NAMALWA (cell line): Measurements from ENCODE around the gene POMC.
"Not testable (repeated sequence)": the region's sequence is repeated elsewhere in the genome, so short reads cannot be mapped to it uniquely, and the experiment has no call there.

Source experiments
- DNase-seq: peaks from one replicate; pipeline ENCODE4 v3.0.0-alpha.2; 2015; ENCODE audit warnings: low spot score

The POMC gene

DNA sequence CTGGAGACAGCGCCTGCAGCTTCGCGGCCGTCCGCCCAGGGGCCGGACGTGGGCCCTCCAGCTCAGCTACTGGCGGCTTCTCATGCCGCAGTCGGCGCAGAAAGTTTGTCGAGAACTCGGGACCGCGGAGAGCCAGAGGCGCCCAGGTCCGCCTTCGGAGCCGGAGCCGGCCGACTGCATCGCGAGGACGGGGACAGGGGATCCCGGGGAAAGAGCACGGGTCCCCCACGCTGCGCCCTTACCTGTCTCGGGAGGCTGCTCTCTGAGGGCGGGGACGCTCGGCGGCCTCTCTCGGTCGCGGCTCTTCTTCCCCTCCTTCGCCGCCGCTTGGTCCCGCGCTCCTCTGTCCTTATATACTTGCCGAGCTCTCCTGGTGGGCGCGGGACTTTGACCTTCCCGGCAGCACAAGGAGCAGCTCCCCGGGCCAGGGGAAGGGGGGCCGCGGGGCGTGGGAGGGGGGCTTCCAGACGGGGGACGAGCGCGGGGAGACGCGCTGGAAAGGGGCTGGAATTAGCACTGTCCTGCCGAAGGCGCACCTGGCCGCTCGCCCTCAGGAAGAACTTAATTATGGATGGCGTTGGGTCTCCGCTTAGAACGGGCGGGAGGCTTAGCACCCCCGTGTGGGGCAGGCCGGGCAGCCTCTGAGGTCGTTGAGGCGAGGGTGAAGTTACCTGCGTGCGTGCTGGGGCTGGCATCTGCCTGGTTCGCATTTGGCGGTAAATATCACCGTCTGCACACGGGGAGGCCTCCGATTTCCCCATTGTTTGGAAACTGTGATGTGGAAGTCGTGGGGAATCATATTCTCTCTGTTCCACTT lies at the start of gene POMC:
TSS of gene POMC (minus strand) at position 325 of the 817 bp plus-strand sequence. CDS start 3,808 bp downstream, outside the sequence.
- no peak for DNase-seq

DNA sequence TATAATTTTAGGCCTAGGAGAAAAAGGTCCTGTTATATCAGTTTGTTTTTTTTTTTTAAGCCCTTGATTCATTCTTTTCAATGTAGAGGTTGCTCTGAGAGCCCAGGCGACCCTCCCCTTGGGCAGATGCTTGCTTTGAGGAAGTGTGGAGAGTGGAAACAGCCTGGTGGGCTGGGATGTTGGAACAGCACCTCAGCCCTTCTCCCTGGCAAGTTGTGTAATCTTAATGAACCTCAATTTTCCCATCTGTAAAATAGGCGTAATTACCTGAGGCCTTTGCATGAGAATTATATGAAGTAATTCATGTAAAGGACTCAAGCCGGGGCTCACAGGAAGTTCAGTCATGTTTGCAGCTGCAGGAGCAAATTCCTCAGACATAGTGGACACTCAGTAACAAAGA lies 49.7 kb upstream of the POMC start:
- no peak for DNase-seq

DNA sequence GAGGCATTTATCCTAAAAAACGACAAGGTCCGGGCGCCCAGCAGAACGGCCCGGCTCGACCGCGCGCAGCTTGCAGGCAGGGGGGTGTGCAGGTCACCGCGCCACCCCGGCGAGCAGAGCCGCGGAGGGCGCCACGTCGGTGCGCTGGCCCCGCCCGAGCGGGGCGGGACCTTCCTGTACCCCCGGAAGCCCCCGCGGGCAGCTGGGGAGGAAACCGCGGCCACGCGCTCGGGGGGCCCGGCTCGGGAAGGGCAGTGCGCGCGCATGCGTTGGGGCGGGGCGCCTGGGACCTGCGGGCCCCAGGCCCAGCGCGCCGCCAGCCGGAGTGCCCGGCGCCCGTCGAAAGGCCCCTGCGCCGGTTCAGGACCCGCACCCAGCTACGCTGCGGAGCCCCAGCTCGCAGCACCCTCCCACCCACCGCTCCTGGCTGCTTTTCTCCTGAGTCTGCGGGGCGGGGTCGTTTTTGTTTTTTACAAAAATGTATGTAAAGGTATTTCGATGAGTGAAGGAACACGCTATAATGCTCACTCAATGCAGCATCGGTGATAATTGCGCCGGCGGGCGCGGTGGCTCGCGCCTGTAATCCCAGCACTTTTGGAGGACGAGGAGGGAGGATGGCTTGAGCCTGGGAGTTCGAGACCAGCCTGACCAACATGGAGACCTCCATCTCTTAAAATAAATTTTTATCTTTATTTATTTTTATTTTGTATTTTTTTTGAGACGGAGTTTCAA lies 47.7 kb upstream of the POMC start:
- no peak for DNase-seq

DNA sequence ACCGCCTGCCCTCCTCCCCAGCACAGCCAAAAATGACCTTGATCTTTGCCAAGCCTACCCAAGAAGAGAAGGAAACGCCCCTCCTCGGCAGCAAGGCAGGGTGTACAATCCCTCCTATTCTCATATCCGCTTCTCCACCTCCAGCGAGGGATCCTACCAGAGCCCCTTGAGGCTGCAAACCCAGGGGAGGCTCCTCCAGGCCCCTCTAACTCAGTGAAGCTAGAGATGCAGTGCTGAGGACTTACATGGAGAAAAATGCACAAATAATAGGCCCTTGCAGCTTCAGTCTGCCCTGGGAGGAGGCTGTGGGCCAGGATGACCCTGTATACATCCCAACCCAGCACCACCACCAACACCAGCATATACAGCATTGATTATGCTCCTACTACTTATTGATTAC lies 46.9 kb upstream of the POMC start:
- DNase-seq, result no peak

DNA sequence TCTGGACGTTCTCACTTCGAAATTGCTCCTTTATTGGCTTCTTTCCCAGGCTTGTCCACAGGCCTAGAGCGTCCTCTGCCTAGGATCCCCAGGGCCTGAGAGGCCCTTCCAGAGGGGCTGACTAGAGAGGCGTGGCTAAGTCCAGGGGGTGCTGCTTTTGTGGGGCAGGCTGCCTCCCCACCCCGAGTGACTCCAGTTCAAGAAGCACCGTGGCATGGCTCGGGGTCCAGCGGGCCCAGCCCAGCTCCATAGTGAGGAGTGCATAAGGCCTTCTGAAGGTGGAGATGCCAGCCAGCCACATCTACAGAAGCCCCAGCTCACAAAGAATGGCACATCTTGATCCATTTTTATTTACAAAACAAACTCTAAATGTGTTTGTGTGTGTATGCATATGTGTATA lies 44.8 kb upstream of the POMC start:
- no peak for DNase-seq

DNA sequence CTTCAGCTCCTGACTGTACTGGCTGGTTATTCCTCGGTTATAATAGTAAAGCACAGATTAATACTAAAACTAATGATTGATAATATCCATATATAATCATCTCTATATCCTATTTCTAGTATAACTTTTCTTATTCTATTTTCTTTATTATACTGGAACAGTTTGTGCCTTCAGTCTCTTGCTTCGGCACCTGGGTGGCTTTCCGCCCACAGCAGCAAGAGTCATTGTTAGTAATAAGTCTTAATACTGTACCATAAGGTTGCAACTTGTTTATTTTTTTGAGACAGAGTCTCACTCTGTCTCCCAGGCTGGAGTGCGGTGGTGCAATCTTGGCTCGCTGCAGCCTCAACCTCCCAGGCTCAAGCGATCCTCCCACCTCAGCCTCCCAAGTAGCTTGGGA lies 42.5 kb upstream of the POMC start:
- not testable (repeated sequence) for DNase-seq

DNA sequence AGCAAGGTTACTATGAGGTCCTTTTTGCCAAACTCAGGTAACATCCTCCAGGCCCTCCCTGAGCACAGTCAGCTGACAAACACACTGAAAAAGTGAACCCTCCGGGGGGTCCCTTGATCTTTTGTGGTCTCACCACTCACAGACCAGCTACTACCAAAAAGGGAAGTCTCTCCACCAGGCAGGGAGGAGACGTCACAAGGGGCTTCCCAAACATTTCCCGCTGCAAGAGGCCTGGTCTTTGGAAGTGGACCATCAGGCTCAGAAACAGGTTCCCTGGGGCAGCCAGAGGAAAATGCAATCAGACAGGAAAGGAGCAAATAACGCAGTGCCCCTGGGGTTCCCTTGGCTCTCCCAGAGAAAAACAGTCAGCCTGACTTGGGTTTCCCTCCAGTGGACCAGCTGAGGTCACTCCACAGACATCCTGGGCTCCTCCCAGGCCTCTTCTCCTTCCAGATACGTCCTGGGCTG lies 38.7 kb upstream of the POMC start:
- no peak for DNase-seq

DNA sequence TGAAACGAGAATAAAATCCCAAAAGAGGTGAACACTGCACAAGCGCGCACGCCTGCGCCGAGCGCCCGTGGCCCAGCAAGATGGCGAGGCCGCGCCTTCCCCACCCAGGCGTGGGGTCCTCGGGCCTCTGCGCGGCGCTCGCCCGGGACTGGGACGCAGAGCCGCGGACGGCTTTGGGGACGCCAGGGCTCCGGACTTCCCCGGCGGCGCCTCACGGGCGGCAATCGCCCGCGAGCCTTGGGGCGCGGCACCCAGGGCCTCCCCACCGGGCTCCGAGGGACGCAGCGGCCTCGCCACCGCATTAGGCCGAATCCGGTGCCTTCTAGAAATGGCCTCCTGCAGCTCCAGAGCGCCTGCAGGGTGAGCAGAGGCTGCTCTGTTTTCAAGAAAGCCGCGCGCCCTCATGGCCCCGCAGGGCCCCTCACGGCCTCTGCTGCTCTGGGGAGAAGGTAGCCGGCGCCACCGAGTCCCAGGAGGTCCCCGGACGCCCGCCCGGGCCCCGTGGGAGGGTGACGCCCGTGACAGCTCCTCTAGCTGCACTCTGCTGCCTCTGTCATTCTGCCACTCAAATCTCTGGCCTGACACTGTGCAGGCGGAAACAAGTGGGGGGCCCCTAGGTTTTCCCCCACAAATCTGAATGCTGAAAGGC lies 35.9 kb upstream of the POMC start:
- no peak for DNase-seq

DNA sequence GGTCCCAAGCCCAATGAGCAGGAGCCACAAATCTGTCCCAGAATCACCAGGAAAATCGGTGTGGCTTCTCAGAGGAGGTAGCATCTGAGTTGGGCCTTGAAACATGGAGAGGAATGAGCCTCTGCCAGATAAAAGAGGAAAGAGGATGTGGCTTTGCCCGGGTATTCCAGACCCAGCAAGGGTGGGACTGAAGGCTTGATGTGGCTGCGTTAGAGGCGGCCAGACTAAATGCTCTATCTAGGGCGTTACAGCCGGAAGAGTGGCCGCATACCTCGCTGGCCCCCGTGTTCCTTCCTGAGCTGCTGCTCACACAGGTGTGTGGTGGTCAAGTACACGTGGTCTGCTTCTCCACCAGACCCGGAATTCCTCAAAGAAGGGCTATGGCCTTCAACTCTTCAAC lies 33.9 kb upstream of the POMC start:
- no peak for DNase-seq

DNA sequence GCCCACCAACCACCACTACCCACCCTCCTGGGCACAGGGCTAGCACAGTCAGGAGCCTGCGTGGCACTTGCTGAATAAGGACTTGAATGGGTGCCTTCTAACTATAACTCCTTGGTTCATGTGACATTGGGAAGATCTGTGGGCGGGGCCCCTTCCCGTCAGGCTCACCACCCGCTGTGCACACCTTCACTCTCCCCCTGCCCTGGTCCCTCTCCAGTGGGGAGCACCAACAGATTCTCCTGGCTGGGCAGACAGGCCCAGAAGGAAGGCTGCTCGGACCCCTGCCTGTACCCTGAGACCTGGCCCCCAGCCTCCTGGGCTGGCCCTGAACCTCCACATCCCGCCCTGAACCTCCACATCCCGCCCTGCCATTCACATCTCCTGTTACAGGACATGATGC lies 33.4 kb upstream of the POMC start:
- DNase-seq, result no peak

DNA sequence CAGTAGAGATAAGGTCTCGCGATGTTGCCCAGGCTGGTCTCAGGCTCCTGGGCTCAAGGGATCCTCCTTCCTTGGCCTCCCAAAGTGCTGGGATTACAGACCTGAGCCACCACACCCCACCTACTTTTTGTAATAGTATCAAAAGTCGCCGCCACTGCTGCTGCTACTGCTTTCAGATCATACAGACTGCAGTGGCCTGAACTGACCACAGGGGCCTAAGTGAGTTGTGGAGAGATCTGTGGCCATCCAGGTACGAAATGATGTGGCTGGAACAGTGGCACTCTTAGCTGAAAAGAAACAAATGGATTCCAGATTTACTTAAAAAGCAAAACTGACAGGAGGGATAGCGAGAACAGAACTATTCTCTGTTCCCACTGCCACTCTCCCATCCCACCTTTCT lies 32.9 kb upstream of the POMC start:
- DNase-seq, result peak; percentile 35

DNA sequence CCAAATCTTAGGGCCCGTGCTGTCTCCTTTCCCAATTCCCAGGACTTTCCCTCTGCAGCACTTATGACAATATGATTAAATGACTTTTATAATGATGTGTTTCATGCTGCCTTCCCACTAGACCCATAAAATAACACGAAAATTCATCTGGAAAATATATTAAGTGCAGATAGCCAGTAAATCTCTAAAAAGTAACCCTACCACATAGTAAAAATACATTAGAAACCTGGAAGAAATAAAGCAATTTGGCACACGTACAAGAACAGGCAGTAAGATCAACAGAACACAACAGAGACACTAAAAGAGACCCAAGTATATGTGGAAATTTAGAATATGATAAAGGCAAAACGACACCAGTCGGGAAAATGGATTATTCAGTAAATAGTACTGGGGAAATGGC lies 30.2 kb upstream of the POMC start:
- no peak for DNase-seq

DNA sequence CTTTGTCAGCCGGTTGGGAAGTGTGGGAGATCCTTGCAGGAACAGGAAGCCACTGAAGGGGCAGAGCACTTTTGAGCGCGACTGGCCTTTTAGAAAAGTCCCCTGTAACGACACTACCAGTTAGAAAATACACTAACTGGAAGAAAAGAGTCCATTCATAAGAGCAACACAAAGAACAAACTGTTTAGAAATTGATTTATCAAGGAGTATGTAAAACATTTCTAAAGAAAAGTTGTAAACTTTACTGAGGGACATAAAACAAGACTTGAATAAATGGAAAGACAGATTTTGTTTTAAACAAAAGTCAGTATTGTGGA lies 29.8 kb upstream of the POMC start:
- DNase-seq, result no peak

DNA sequence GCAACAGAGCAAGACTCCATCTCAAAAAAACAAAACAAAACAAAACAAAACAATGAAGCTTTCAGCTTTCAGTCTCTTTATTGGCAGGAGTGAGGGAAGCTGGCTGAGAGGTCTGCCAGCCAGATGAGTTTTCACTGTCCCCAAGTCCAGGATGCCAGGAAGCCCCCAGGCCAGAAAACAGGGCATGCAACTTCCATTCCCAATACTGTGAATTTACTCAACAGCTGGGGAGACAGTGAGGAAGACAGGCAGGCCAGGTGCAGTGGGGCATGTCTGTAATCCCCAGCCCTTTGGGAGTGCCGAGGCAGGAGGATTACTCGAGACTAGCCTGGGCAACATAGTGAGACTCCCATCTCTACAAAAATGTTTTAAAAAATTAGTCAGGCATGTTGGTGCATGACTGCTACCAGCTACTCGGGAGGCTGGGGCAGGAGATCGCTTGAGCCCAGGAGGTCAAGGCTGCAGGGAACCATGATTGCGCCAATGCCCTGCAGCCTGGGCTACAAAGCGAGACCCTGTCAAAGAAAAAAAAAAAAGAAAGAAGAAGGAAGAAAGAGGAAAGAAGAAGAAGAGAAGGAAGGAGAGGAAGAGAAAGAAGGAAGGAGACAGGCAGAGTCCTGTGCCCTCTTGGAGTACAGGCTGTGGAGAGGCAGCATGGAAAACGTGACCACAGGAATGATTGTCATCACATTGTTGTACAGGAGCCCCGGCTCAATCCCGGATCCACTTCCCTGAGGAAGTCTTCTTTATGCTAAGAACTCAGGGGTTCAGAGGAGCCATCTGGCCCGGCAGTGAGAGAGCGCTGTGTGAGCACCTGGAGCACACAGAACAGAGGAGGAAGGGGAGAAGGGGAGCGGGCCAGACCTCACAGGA lies 29.2 kb upstream of the POMC start:
- DNase-seq, result no peak

DNA sequence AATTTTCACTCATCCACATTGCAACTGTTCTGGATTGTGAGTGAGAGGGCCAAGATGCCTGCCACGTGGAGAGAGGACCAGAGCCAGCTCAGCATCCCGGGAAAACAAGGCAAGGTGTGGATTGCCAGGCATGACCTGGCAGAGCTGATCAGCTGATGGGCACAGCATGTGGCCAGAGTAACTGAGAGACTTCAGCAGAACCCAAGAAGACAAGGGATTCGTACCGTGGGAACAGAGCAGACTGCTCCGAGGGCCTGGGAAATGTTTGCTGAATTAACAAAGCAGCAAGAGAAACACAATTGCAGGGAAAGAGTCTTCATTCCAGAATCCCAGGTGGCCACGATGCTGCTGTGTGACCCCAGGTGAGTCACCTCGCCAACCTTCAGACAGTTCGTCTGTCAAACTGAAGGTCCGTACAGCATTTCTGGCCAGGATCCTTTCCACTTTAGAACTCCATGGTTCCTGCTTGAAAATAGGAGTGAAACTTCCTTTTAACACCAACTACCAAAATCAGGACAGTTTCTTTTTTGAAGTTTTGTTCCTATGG lies 26.3 kb upstream of the POMC start:
- DNase-seq, result no peak

DNA sequence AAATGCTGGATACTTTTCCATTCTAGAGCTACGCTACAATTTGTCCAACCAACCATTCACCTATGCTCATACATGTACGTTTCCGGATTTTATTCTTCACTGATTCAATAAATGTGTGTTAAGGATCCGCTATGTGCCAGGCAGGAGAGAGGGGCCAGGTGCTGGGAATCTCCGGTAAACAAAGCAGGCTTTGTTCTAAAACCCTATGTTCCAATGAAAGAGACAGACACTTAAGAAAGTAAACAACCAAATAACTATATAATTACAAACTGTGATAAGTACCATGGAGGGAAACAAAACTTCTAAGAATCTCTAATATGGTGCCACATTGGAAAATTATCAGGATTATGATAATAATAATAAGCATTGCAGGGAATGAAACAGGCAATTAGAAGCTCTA lies 22.2 kb upstream of the POMC start:
- DNase-seq, result no peak

DNA sequence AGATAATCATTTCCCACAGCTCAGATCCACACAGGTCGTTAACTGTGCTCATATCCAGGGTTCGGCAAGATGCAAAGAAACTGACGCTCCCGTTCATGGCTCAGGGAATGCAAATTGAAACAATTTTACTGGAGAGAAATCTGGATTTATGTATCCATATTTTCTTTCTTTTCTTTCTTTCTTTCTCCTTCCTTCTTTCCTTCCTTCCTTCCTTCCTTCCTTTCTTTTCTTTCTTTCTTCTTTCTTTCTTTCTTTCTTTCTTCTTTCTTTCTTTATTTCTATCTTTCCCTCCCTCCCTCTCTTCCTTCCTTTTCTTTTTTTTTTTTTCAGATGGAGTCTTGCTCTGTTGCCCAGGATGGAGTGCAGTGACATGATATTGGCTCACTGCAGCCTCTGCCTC lies 20.0 kb upstream of the POMC start:
- DNase-seq, result no peak

DNA sequence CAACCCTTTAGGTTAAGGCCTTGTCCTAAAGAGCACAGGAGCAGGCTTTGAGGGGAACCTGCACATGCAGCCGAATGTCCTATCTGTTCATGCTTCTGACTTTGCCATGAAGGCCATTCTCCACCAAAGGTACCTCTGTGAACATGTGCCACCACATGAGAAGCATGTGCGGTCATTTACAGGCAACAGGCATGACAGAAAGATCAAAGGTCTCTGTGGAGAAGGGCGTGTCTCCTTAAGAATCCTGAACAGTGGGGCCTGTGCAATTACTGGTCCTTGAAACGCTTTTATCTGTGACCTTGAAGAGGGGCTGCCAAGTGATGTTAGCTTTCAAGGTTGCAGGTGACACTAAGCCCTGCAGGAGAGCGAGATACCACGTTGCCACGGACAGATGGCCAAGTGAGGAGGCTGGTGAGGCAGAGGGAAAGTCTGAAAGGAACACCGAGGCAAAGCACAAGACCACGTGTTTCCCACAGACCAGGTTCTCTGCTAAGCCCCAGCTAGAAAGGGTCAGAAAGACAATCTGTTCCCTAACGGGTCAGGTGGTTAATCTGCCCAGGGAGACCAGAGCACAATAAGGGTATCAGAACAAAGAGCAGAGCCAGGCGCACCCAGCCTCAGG lies 19.5 kb upstream of the POMC start:
- DNase-seq, result no peak

DNA sequence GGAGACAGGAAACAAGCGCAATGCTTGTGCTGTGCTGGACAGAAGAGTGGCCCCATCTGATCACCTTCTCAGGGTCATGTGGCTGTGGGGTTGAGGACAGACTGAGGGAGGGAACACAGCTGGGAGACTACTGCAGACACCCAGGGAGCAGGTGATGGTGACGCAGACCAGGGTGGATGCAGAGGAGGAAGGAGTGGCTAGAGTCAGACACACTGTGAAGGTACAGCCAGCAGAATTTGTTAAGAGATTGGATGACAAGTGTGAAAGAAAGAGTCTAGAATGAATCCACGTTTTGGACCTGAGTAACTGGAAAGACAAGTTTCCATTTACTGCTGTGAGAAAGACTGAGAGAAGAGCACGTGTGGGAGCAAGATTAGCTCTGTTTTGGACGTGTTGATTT lies 15.9 kb upstream of the POMC start:
- DNase-seq, result no peak

DNA sequence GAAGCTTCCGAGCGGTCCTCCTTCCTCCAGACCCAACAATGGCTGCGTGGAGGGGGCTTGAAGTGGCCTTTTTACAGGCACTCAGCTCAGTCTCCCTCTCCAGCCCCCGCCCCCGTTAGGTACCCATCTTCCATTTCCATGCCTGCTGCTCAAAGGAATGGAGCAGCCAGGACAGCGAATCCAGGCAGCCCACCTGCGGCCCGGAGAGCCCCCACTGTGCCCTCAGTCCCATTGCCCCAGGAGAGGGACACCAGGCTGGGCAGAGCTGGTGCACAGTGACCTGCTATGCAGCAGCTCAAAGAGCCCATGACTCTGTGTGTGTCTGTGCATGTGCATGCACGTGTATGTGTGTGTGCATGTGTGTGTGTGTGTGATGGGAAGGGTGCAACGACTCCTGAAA lies 10.6 kb upstream of the POMC start:
- DNase-seq, result no peak

DNA sequence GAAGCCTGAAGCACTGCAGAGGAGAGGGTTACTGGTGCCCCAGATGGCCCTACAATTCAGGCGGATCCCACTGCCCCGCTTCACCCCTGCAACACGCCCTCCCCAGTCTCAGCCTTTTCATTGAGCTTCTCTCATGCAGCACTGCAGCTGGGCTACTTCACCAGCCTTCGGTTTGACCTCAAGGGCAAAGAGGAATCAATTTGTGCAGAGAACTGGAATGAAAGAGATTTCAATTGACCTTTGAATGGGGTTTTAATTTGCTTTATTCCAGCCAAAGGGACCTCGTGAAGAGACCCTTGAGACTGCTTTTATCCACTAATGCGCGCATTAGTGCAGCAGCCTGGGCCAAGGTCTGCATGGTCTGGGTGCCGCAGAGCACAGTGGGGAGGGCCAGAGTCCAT lies 8.8 kb upstream of the POMC start:
- DNase-seq, result no peak
